Neural progenitor cell (in vitro differentiated cells): Measurements from ENCODE around the gene WDR74.
"Not testable (repeated sequence)": the region's sequence is repeated elsewhere in the genome, so short reads cannot be mapped to it uniquely, and the experiment has no call there.

ENCODE experiments used
- EZH2 ChIP-seq: fragments of 200-600 bp; sonication (generic); IDR thresholded peaks from 2 replicates; pipeline ENCODE4 v1.6.1; 2017; ENCODE audit warnings: antibody characterized with exemption, mild to moderate bottlenecking, moderate library complexity
- EZH2phosphoT487 ChIP-seq: fragments of 200-600 bp; sonication (generic); IDR thresholded peaks from 2 replicates; pipeline ENCODE4 v1.6.1; 2017; ENCODE audit warnings: antibody characterized with exemption
- TF ChIP-seq, protein P1 (sequence below): fragments of 200-600 bp; sonication (generic); IDR thresholded peaks from 2 replicates; pipeline ENCODE4 v1.5.1; 2017; ENCODE audit warnings: antibody characterized with exemption, mild to moderate bottlenecking

DNA sequence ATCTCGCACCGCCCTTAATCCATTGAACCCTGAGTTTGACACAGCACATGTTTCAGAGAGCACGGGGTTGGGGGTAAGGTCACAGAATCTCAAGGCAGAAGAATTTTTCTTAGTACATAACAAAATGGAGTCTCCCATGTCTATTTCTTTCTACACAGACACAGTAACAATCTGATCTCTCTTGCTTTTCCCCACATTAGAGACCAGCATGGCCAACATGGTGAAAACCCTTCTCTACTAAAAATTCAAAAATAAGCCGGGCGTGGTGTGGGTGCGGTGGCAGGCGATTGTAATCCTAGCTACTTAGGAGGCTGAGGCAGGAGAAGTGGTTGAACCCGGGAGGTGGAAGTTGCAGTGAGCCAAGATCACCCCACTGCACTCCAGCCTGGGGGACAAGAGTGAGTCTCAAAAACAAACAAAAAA is 19.9 kb upstream of the WDR74 start:
- TF ChIP-seq EZH2, EZH2phosphoT487: not testable (repeated sequence)
- TF ChIP-seq, protein P1, sequence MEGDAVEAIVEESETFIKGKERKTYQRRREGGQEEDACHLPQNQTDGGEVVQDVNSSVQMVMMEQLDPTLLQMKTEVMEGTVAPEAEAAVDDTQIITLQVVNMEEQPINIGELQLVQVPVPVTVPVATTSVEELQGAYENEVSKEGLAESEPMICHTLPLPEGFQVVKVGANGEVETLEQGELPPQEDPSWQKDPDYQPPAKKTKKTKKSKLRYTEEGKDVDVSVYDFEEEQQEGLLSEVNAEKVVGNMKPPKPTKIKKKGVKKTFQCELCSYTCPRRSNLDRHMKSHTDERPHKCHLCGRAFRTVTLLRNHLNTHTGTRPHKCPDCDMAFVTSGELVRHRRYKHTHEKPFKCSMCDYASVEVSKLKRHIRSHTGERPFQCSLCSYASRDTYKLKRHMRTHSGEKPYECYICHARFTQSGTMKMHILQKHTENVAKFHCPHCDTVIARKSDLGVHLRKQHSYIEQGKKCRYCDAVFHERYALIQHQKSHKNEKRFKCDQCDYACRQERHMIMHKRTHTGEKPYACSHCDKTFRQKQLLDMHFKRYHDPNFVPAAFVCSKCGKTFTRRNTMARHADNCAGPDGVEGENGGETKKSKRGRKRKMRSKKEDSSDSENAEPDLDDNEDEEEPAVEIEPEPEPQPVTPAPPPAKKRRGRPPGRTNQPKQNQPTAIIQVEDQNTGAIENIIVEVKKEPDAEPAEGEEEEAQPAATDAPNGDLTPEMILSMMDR, result not testable (repeated sequence)
